ENCODE results near the gene ZNF624.
"Not testable (repeated sequence)": the region's sequence is repeated elsewhere in the genome, so short reads cannot be mapped to it uniquely, and the experiment has no call there.

ZNF624 gene

GRCh38 chr17:16653367-16654041 is at the start of gene ZNF624:
ZNF624 (minus strand) TSS chr17:16653850.
- peak; percentile 61 to 80 for DNase-seq (ENCODE audit: extremely low read depth in 1 of 2, low read depth in 1 of 2)

- not testable (repeated sequence) for DNase-seq (ENCODE audit: extremely low read depth in 1 of 2, low read depth in 1 of 2)
Measured at GRCh38 chr17:16697603-16698002, 44.0 kb upstream of the ZNF624 start.

- DNase-seq (ENCODE audit: extremely low read depth in 1 of 2, low read depth in 1 of 2): not testable (repeated sequence)
Measured at GRCh38 chr17:16690447-16690846, 36.8 kb upstream of the ZNF624 start.

- DNase-seq (ENCODE audit: extremely low read depth in 1 of 2, low read depth in 1 of 2): peak in 1 of 2 donors; percentile 26
Measured at GRCh38 chr17:16689731-16690281, 36.2 kb upstream of the ZNF624 start, which contains the start of gene CCDC144A. CCDC144A (plus strand) TSS chr17:16690241; CDS start chr17:16690401, 160 bp downstream.

DNA sequence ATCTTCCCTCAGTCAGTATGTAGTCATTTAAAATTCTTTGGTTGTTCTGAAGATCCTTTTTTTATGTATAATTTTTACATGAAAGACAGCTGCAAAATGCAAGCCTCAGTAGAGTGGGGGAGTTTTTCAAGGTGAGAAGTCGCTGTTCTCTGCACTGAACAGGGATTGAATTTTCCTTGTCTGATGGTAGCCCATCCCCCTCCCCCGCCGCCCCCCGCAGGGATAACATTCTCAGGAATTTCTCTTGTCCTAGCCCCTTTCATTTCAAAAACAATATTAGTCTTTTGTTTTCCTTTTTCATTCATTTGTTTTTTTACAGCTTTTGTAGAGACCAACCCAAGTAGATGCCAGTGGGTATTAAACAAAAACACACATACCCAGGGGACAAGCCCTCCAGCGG is 33.5 kb upstream of the ZNF624 start:
- DNase-seq (ENCODE audit: extremely low read depth in 1 of 2, low read depth in 1 of 2): not testable (repeated sequence)

GRCh38 chr17:16686019-16686418 is 32.4 kb upstream of the ZNF624 start:
- DNase-seq (ENCODE audit: extremely low read depth in 1 of 2, low read depth in 1 of 2): not testable (repeated sequence)

- DNase-seq (ENCODE audit: extremely low read depth in 1 of 2, low read depth in 1 of 2): not testable (repeated sequence)
Measured at GRCh38 chr17:16683290-16684138, 29.9 kb upstream of the ZNF624 start.

DNA sequence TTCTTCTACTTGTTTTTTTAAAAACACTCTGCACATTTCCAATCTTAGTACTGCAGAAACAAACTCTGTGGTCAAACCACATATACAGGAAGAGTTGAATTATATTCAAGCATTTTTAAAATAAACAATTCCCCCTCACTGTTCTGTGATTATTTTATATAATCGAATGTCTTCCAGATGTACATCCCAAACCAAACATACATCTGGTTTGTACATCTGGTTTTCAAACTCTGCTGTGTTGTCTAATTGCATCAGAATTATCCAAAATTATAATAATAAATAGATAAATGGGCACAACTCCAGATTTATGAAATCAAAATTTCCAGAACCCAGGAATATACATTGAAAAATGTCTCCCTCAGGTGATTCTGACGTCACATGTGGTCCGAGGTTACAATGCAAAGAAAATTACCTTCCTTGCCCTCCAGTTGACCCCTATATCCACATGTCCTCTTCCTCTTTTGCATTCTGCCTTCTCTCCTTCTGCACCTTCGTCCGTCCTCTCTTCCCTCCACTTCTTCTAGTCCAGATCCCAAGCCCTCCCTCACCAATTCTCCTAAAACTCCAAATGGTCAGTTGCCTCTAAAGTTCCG is 23.1 kb upstream of the ZNF624 start:
- DNase-seq (ENCODE audit: extremely low read depth in 1 of 2, low read depth in 1 of 2): no peak

- DNase-seq (ENCODE audit: extremely low read depth in 1 of 2, low read depth in 1 of 2): not testable (repeated sequence)
Measured at GRCh38 chr17:16666907-16667636, 13.4 kb upstream of the ZNF624 start.

- not testable (repeated sequence) for DNase-seq (ENCODE audit: extremely low read depth in 1 of 2, low read depth in 1 of 2)
Measured at GRCh38 chr17:16666553-16666906, 12.9 kb upstream of the ZNF624 start.

- DNase-seq (ENCODE audit: extremely low read depth in 1 of 2, low read depth in 1 of 2): no peak
Measured at GRCh38 chr17:16662936-16663335, 9.3 kb upstream of the ZNF624 start.

DNA sequence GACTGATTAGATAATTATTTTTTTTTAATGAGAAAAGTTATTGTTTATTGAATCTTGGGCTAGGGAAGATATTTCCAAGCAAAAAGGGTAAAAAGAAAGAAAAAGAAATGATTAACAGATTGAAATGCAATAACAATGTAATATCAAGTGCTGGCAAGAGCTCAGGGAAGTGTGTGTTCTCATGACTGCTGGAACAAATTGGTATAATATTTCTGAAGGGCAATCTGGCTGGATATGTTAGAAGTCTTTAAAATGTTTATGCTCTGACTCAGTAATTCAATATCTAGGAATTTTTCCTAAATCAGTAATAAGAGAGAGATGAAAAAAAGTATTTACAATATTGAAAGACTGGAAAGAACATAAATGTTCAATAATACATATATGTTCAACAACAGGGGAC is 7.6 kb upstream of the ZNF624 start:
- DNase-seq (ENCODE audit: extremely low read depth in 1 of 2, low read depth in 1 of 2): no peak

GRCh38 chr17:16652847-16653366 is 743 bp downstream of the ZNF624 start:
- DNase-seq (ENCODE audit: extremely low read depth in 1 of 2, low read depth in 1 of 2): no peak

- DNase-seq (ENCODE audit: extremely low read depth in 1 of 2, low read depth in 1 of 2): no peak
Measured at GRCh38 chr17:16652252-16652651, 1.4 kb downstream of the ZNF624 start.

- no peak for DNase-seq (ENCODE audit: extremely low read depth in 1 of 2, low read depth in 1 of 2)
Measured at GRCh38 chr17:16649585-16649984, 4.1 kb downstream of the ZNF624 start.

DNA sequence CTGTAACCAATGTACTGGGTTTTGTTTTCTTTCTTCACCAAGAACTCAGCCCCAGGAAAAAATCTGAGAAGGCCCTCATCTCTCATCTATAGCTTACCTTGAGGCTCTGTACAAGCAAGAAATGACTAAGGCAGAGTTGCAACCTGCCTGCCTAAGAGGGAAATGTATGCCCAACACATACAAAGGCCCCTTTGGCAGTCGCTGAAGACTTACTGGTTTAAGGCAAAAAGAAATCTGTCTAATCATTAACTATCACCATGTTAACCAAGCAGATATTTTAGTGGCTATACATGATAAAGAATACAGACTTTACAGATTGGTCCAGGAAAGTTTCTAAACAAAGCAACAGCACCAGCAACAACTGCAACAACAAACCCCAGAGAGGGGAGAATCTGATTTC is 14.2 kb downstream of the ZNF624 start:
- DNase-seq (ENCODE audit: extremely low read depth in 1 of 2, low read depth in 1 of 2): no peak

DNA sequence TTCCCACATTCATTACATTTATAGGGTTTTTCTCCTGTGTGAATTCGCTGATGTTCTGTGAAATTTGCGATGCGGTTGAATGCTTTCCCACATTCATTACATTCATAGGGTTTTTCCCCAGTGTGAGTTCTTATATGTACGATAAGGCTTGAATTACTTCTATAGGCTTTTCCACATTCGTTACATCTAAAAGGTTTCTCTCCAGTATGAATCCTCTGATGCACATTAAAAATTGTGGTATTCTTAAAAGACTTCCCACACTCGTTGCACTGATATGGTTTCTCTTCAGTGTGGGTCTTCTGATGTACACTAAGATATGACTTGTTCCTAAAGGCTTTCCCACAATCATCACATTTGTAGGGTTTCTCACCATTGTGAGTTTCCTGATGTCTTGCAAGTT is 30.4 kb downstream of the ZNF624 start:
- no peak for DNase-seq (ENCODE audit: extremely low read depth in 1 of 2, low read depth in 1 of 2)

DNA sequence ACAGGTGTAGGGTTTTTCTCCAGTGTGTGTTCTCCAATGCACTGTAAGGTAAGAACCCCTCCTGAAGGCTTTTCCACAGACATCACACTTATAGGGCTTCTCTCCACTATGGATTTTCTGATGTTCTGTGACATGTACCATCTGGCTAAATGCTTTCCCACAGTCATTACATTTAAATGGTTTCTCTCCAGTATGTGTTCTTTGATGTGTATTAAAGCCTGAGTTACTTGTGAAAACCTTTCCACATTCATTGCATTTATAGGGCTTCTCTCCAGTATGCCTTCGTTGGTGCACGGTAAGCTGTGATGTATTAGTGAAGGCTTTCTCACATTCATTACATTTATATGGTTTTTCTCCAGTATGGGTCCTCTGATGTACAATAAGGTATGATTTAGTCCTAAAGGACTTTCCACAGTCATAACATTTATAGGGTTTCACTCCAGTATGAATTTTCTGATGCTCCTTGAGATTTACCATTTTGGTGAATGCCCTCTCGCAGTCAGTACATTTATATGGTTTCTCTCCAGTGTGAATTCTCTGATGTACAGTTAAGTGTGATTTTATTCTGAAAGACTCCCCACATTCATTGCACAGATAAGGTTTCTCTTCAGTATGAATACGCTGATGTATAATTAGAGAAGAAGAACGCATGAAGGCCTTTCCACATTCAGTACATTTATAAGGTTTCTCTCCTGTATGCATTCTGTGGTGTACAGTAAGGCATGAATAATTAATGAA is 30.9 kb downstream of the ZNF624 start:
- no peak for DNase-seq (ENCODE audit: extremely low read depth in 1 of 2, low read depth in 1 of 2)

DNA sequence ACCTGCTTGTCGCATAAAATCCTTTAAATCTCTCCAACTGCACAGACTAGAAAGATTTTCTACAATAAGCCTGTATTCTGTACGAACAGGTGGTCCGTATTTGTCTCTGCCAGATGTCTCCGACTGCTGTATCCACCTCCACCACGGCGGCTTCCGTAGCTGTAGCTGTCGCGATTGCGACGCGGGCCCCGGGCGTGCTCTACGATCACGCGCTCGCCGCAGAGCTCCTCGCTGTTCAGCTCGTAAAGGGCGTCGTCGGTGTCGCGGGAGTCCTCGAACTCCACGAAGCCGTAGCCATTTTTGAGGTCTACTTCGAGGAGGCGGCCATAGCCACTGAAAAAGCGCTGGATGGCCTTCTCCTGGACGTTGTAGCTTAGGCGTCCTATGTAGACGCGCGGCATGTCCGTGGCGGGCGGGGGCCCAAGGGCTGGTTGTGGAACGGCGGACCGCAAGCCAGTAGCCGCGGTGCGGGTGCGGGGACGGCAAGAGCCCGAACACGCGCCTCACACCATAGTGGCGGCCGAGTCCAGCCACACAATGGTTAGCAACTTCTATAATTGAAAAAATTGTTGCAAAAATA is 36.1 kb downstream of the ZNF624 start:
- DNase-seq (ENCODE audit: extremely low read depth in 1 of 2, low read depth in 1 of 2): no peak

Measured in activated CD8-positive, alpha-beta memory T cell treated with anti-CD3 and anti-CD28 coated beads for 1 hour (primary cell).